ENCODE data around the gene TECPR2.
"Not testable (repeated sequence)": the region's sequence is repeated elsewhere in the genome, so short reads cannot be mapped to it uniquely, and the experiment has no call there.

DNA sequence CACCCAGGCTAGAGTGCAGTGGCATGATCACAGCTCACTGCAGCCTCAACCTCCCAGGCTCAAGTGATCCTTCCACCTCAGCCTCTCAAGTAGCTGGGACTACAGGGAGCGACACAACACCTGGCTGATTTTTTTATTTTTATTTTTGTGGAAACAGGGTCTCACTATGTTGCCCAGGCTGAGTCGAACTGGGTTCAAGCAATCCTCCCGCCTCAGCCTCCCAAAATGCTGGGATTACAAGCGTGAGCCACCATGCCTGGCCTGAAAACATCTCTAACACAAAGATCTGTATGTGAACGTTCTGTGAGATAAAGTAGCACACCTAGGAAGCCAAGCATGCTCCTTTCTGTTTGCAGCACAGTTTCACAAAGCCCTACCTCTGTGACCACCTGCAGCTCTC lies 157.0 kb downstream of the TECPR2 start:
- not testable (repeated sequence) for TF ChIP-seq POLR2AphosphoS5 (IDR thresholded peaks at IDR 0.05; ENCODE audit: insufficient read depth in 1 of 2, low read depth in 1 of 2); POLR2A (IDR thresholded peaks at IDR 0.05)
- TF ChIP-seq, protein P1, sequence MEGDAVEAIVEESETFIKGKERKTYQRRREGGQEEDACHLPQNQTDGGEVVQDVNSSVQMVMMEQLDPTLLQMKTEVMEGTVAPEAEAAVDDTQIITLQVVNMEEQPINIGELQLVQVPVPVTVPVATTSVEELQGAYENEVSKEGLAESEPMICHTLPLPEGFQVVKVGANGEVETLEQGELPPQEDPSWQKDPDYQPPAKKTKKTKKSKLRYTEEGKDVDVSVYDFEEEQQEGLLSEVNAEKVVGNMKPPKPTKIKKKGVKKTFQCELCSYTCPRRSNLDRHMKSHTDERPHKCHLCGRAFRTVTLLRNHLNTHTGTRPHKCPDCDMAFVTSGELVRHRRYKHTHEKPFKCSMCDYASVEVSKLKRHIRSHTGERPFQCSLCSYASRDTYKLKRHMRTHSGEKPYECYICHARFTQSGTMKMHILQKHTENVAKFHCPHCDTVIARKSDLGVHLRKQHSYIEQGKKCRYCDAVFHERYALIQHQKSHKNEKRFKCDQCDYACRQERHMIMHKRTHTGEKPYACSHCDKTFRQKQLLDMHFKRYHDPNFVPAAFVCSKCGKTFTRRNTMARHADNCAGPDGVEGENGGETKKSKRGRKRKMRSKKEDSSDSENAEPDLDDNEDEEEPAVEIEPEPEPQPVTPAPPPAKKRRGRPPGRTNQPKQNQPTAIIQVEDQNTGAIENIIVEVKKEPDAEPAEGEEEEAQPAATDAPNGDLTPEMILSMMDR (IDR thresholded peaks at IDR 0.05): not testable (repeated sequence)
